ENCODE results near the gene FBXL22. TPM values are rescaled to one million over a fixed set of nuclear protein-coding genes. Genes with fewer than 3 reads are reported as not detected.

Gene FBXL22, protein sequence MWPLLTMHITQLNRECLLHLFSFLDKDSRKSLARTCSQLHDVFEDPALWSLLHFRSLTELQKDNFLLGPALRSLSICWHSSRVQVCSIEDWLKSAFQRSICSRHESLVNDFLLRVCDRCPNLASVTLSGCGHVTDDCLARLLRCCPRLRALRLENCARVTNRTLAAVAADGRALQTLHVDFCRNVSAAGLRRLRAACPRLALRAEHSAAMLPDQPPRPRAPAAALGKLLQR
- 1.3 and 2.3 TPM in 2 replicates for total RNA-seq

GRCh38 chr15:63597038-63597790, at the start of gene FBXL22:
Gene FBXL22, plus strand, starts transcription at chr15:63597387. Its CDS starts 6 bp downstream, at chr15:63597393.
- no peak within 1 kb of the TSS for H3K4me3 ChIP-seq (ENCODE audit: low read depth, low read length)
- DNase-seq (ENCODE audit: low read depth) = peak; percentile 78
- TF ChIP-seq CTCF (IDR thresholded peaks at IDR 0.05; ENCODE audit: insufficient read depth, low read depth, low read length) = no peak

DNA sequence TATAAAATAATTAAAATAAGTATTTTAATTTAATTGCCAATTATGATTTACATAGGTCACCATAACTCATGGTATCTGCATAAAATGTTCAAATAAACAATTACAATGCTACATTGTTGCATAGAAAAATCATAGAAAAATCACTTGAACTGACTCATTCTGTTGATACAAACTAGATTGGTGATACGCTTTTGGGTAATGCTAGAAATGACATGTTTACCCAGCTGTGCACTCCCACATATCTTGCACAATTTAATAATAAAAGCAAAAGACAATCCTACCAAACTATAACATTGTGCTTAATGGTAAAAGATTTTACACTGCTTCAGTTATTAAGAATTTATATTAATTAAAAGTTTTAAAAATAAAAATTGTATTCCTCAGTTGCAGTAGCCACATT, 45.8 kb upstream of the FBXL22 start:
- no peak for TF ChIP-seq CTCF (IDR thresholded peaks at IDR 0.05; ENCODE audit: insufficient read depth, low read depth, low read length)
- H3K4me3 ChIP-seq (ENCODE audit: low read depth, low read length) = no peak overlapping the region
- peak; percentile 73 for DNase-seq (ENCODE audit: low read depth)

DNA sequence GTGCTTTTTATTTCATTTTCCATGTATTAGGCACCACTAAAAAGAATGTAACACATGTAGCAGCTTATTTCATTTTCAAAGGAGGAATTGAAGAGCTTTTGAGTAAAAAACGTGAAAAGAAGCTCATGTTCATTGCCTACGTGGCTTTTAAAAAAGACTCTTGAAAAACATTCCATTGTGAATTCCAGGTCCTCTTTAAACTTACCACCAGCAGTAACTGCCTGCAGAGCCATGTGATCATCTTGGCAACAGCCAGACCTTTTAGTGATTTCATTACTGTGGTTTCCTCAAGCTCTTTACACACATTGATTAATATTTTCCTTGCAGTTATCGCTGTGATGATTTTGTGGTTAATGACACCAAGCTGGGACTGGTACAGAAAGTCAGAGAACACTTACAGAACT, 43.8 kb upstream of the FBXL22 start:
- peak; percentile 98 for DNase-seq (ENCODE audit: low read depth)
- peak overlapping the region; percentile 46 for H3K4me3 ChIP-seq (ENCODE audit: low read depth, low read length)
- TF ChIP-seq CTCF (IDR thresholded peaks at IDR 0.05; ENCODE audit: insufficient read depth, low read depth, low read length) = no peak

DNA sequence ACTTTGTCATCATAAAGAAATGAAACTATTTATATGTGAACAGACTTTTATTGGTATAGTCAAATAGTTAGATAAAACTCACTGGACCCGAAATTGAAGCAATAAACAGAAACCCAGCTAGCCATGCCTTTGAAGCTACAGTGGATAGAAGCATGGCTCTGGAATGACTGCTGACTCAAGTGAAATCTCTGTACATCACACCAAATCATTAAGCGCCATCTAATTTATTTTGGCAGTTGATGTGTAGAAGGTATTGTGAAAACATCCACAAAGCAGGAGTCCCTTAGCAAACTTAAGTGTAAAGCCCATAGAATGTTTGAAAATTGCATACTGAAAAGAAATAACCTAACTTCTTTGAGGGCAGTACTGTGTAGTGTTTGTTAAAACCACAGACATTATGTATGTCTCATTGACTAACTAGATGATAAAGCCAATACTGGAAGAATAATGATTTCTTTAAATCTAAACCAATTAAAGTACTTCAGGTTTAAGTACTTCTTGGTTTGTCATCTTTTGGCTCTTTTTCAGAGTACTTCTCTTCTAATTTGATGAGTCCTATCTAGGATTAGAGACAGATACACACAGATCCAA, 42.8 kb upstream of the FBXL22 start:
- no peak overlapping the region for H3K4me3 ChIP-seq (ENCODE audit: low read depth, low read length)
- DNase-seq (ENCODE audit: low read depth) = peak; percentile 38
- no peak for TF ChIP-seq CTCF (IDR thresholded peaks at IDR 0.05; ENCODE audit: insufficient read depth, low read depth, low read length)

DNA sequence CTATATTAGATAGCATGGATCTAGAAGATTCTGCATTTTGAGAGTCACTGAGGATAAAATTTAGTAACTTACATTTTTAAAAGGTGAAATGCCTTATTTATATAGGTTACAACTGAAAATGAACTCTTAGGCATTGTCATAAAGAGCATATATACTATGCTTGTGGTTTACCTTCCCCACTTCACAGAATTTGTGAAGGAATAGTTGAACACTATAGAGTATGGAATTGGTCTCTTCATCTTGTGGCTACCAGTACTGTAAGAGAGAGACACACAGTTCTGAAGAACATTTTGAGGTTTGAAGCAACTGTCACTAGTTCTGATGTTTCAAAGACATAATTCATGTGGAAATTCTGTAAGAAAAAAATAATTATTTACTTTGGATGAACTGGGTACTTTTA, 41.7 kb upstream of the FBXL22 start:
- H3K4me3 ChIP-seq (ENCODE audit: low read depth, low read length) = no peak overlapping the region
- TF ChIP-seq CTCF (IDR thresholded peaks at IDR 0.05; ENCODE audit: insufficient read depth, low read depth, low read length) = no peak
- DNase-seq (ENCODE audit: low read depth) = no peak

DNA sequence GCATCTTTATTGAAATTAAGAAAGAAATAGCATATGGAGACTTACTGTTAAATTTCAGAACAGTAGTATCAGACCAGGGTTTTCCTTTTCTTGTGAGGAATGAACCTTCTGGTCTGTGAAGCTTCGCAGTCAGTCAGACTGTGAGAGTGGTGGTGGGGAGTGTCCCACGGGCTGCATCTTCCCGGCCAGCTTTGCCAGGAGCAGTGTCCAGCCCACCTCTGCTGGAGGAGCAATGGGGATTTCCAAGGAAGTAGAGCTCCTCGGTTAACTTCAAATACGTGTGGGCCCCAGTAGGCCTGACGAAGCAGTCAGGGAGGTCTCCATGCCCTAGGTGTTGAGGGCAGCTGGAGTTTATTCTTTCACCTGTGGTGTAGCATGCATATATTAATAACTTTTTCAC, 40.9 kb upstream of the FBXL22 start:
- no peak for DNase-seq (ENCODE audit: low read depth)
- TF ChIP-seq CTCF (IDR thresholded peaks at IDR 0.05; ENCODE audit: insufficient read depth, low read depth, low read length) = no peak
- H3K4me3 ChIP-seq (ENCODE audit: low read depth, low read length) = no peak overlapping the region

Data from fibroblast of villous mesenchyme (primary cell).